ENCODE results near the gene CDKL5.

Gene CDKL5

DNA sequence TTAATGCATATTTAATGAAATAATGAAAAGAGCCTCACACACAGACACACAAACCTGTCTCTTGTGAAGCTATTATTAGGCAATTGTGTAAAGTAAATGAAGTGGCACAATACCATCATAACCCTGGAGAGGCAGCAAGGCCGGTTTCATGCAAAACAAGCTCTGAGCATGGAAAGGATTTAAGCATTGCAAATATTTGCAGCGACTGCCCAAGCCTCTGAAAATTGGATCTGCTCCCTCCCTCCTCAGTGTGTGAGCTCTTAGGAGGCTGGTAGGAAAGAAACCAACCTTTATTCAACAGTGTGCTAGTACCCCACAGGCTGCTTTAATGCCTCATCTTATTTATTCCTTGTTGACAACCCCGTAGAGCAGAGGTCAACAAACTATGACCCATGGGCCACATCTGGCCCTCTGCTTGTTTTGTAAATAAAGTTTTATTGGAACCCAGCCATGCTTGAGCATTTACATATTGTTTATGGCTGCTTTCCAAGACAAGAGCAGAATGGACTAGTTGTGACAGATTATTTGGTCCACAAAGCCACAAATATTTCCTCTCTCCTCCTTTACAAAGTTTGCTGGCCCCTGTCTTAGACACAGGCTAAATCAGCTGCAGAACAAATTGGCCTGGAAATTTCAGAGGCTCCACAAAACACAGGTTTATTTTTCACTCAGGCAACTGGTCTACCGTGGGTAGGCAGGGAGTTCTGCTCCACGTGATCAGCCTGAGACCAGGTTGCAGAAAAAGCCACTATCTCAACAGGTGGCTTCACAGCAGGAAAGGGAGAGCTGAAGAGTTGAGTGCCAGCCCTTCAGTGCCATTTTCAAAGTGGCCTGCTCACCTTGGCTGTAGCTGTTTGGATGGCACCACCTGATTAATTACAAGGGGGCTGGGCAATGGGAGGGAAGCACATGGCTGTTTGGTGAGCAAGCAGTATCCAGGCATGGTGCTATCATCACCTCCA is 229.7 kb downstream of the CDKL5 start:
- DNase-seq = no peak

DNA sequence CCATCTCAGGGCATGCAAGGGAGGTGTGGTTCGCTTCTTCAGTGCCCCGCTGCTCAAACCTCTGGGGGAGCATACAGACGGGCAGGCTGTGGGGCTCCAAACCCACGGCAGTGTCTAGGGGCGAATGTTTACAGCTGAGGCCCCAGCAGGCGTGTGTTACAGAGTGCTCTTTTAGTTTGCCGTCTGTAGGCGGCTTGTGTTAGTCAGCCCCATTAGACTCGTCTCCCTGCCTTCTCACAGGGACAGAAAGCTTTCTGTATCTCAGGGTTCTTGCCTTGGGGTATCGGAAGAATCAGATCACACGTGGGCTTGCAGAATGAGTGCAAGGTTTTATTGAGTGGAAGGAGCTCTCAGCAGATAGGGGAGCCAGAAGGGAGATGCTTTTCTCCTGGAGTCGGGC is 235.9 kb downstream of the CDKL5 start:
- DNase-seq = no peak

DNA sequence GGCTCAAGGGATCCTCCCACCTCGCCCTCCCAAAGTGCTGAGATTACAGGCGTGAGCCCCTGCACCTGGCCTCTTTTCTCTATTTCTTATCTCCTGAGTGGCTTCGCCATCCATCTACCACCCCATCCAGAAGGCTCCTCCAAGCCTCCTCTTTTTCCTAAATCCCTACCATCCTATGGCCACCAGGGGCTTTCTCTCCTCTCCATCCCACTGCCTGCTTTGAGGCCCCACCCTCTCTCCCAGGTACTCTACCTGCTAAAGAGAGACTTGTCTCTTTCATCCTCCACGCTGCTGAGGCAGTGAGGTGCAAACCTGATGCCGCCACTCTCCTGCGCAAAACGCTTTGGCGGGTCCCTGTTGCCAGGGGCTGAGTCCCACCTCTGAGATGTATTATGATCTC is 239.5 kb downstream of the CDKL5 start:
- no peak for DNase-seq

DNA sequence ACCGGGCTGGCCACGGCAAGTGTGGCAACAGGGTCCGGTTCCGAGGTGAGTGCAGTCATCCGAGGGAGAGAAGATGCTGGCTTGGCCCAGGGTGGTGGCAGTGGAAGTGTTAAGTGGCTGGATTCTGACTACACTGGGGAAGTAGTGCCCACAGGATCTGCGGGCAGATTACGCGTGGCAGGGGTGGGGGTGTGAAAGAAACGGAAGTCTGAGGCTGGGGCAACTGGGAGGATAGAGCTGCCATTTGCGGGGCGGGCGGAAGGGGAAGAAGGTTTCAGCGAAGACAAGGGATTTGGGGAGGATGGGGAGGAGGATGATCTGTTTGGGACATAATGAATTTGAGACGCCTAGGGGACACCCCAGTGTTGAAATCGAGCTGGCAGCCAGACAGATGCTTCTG is 241.2 kb downstream of the CDKL5 start:
- DNase-seq = no peak

DNA sequence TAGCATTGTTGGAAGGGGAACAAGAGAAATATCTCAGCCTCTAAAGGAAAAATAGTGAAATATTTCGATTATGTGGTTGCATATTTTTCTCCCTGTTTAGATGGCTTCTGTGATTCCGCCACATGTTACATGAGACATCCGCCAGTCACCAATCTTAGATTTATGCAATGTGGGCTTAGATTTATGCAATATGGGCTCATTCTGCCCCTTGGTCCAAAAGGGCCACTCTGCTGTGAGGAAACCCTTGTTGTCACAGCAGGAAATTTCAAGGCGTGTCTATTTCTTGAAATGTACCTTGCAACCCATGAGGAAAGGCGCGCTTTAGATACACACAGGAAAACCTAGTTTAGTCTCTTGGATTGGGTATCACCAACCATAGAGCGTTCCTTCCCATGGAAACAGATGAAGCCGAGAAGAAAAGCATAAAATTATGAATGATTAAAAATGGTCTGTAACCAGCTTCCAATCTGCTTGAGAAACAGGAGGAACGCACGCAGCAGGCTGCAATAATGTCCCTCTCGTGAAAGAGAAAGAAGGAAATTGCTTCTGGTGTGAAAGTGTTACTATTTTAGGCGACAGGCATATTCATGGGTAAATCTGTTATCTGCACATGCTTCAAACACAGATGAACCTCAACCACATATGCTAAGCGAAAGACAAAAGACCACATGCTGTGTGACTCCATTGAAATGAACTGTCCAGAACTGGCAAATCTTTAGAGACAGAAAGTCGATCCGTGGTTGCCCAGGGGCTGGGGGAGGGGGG is 242.8 kb downstream of the CDKL5 start:
- no peak for DNase-seq

DNA sequence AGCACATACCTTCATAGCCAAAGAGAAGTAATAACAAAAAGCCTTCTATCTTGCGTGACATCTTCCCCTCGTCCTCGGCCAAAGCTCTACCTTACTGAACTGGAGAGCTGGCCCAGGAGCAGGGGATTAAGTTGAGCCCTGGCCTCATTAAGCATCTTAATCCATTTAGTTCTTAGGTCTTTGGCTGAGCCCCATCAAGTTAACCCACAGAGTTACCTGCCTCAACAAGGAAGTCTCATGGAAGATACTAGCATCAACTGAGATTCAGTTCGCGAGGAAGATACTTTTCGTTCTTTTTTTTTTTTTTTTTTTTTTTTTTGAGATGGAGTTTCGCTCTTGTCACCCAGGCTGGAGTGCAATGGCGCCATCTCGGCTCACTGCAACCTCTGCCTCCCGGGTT is 246.6 kb downstream of the CDKL5 start, which contains the start of gene RS1:
TSS of gene RS1 (minus strand) at position 101 of the 400 bp plus-strand sequence. CDS start at position 61, 40 bp downstream.
- no peak for DNase-seq

DNA sequence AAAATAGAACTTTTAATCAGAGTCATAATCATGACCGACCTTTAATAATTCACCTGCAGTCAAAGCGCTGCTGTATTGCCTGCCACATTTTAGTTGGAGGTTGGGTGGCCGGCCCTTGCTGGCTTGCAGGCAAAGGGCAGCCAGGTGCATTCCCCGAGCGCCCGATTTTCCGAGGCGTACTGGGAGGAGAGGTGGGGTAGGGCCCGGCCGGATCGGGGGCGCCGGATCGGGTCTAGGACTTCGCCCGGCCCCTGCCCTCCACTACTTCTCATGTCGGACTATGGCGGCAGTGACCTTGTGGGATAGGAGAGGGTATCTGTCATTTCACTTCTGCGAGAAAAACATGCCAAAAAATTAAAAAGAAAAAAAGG is 249.0 kb downstream of the CDKL5 start:
- DNase-seq = peak; percentile 74

DNA sequence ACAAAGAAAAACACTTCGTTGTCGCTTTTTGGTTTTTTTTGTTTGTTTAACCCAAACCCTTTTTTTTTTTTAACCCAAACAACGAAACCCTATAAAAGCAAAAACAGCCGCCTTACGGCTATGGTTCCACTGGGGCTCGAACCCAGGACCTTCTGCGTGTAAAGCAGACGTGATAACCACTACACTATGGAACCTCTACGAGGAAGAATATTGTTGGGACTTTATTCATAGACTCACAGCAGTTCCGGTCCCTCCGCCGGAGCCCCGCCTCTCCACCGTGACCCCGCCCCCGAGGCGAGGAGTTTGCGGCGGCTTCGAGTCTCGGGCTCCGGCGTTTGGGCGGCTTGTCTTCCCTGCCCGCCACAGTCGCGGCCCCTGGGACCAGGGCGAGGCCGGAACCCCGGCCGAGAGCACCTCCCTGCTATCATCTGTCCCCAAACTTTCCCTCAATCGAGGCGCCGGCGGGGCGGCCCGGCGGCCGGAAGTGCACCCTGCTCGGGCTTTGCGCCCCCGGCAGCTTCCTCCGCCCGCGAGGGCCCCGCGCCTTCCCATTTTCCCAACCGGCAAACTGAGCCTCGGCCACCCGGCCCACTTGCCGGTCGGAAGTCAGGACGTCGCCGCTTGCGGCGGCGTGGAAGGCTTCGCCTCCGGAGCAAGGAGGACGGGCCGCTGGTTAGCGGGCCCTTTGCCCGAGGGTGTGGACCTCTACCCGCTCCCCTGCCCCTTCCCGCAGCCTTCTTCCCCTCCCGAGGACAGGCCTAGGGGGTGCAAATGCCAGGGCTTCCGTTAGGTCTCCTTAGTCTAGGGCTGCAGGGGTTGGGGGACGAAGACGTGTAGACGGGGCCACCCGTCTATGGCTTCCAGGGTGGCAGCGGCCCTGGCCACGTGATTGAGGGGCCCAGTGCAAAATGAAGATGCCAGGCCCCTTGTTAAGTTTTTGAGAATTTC is 249.7 kb downstream of the CDKL5 start:
- peak; percentile 74 for DNase-seq

DNA sequence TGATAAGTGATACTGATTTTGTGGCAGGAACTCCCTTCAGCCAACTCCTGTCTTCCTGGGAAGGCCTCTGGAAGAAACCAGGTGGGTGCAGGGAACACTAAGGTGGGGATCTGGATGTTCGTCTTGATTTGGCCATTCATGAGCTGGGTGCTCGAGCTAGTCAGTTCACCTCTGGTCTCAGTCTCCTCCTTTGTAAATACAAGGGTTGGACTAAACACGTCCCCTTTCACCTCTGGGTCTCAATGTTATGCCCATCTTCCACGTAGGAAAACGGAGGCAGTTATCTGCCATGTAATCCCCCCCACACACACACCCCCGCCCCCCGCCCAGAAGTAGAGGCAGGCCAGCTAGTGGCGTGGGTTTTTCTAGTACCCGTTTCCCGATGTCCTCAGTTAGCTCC is 250.6 kb downstream of the CDKL5 start:
- DNase-seq = no peak

DNA sequence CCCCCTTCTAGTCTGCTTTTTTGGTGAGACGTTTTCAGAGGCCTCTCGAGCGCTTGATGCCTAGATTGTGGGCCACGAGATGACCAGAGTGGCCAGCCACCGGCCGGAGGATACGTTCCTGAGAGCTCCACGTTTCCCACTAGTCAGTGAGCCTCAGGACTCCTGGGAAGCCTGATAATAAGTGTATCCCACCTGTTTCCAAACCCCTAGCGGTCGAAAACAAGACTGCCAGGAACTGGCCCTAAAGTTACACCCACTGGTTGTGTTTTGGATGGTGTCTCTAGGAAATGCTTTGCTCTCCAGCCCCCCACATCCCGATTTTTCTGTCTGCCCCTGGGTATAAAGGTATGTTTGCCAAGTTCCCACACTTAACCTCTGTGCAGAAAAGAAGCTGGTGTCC is 251.1 kb downstream of the CDKL5 start:
- DNase-seq = no peak

DNA sequence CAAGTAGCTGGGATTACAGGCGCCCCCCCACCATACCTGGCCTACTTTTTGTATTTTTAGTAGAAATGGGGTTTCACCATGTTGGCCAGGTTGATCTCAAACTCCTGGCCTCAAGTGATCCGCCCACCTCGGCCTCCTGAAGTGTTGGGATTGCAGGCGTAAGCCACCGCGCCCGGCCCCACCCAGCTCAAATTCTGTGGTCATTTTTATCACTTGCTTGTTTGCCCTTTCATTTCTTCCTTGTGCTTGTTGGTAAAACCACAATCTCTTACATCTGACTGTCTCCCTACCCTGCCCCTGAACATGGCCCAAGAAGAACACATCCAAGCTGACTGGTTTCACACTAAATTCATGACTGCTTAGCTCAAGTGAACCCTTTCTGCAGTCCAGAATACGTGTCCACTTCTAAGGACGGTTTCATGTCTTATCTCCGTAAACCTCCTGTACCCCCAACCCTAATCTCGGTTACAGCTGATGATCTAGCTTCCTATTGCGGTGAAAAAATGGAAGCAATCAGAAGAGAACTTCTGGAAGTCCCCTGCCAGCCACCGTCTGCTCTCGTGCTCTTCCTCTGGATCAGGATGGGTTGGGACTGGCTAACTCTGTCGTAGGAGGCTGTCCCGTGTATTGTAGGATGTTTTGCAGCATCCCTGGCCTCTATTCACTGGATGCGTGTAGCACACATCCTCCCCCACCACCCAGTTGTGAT is 251.9 kb downstream of the CDKL5 start:
- DNase-seq = no peak

DNA sequence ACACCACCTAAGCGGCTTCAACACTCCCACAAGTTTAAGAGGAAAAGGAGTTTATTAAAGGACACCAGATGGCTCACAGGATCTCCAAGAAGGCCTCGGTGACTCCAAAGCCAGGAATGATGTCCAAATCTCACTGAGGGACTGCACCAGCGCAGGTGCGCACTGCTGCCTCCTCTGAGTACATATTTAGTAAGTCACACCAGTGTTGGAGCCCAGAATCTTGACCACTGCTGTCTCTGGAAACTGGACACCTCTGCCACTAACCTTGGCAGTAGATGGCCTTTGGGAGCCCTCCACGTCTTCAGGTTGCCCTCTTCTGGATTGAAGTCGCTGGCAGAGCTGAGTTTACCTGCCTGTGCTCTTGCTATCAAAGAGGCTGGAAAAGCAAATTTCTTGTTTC is 256.6 kb downstream of the CDKL5 start:
- no peak for DNase-seq

DNA sequence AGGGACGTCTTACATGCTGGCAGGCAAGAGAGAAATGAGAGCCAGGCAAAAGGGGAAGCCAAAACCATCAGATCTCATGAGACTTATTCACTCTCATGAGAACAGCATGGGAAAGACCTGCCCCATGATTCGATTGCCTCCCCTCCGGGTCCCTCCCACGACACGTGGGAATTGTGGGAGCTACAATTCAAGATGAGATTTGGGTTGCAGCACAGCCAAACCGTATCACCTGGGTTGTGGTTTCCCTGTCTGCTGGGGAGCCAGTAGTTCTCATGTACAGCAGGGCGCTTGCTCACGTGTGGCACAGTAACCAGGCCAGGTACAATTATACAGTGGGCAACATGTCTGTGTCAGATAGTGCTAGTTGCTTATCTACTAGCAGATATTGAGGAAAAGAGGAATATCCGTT is 257.6 kb downstream of the CDKL5 start:
- DNase-seq = no peak

DNA sequence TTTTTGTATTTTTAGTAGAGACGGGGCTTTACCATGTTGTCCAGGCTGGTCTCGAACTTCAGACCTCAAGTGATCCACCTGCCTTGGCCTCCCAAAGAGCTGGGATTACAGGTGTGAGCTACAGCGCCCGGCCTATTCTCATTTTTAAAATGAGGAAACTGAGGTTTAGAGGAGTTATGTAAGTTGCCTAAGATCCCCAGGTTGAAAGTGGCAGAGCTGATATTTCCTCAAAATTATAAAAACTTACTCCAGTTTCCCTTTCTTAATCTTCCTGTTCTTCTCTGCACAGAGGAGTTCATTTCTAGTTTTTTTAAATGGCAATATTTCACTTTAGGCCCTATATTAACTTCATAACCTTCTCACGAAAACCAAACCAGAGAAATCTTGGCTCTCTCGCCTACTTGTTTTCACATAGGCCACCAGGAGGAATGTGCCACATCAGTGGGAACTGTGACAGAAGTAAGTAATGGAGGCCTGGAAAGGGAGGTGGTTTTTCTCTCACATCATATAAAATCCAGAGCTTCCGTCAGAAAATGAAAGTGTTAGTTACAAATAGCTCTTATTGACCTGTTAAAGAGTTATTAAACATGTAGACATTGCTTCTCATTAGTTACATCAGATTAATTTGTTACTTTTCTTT is 262.6 kb downstream of the CDKL5 start:
- no peak for DNase-seq

DNA sequence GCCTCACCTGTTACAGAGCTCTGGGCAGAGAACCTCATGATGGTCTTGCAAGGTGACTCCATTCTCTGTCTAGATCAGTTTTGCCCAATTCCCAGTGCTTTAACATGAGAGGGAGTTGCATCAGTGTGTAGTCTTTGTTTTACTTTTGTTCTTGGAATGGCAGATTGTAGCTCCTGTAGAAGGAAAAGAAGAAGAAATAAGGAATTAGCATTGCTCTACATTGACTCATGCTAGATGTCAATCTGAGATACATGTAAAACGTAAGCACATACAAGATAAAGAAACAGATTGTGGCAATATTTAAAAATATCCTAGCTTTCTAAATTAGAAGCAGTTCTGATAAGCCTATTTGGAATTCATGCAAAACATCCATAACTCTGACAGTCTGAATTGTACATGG is 266.0 kb downstream of the CDKL5 start:
- DNase-seq = no peak

DNA sequence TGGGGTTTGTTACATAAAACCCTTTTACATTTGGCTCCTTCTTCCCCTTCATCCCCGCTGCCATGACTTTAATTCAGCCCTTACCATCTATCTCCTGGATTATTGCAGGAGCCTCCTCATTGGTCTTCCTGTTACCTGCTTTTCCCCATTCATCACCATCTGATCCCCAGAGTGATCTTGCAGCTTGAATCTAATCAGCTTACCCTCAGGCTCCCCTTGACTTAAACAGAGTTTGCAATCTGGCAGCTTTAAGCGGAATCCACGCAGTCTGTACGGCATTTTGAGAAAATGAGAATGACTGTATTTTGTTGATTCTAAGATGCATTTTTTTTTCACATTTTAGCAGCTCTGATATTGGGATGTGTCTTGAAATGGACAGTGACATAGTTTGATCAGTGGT is 267.1 kb downstream of the CDKL5 start:
- DNase-seq = no peak

DNA sequence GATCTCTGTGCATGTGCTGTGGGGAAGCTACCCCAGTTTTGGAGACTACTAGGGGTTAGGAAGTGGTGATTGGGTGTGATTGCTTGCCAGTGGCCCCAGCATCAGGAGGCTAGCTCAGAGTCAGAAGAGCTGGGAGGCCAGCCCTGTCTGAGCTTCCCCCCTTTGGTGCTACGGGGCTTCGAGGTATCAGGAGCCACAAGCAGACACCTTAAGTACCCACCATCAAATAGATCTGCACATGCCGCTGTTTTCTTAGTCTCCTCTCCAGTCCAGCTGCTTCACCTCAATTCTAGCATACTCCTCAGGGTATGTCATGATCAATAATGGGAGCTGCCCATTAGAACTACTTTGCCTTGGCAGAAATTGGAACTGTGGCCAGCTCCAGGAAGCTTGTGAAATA is 271.2 kb downstream of the CDKL5 start:
- DNase-seq = no peak

DNA sequence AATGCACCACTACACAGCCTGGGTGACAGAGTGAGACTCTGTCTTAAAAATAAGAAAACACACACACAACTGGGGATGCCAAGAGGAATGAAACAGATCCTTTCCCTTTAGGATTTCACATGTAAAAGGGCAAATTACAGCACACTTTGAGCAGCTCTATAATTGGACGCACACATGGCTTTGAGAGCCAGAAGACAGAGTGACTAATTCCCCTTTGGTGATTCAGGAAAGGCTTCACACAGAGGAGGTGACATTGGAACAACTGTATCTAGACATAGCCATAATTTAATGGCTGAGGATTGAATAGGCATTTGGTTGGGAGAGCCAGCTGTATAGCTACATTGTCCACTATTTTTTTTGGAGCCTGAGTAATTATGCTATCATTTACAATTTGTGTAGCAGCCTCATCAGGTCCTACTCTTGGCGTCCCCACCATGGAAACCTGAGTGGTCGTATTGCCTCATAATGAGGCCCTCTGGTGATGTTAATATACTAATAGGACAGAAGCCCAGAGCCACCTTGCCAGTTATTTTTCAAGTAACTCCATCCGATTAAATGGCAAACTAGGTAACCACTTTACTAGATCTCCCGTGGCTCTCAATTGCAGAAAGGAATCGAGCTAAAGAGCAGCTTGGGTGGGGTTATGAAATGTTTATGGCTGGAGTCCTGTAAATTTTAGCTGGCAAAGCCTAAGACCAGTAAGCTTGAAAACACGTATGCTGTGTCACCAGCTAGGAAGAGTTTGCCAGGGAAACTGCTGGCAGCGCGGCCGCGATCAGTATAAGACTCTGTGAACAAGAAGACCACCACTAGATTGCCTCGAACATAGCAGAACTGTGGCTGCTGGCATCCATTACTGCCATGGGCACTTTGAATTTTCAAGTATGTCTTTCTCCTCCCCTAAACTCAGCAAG is 273.6 kb downstream of the CDKL5 start:
- no peak for DNase-seq

DNA sequence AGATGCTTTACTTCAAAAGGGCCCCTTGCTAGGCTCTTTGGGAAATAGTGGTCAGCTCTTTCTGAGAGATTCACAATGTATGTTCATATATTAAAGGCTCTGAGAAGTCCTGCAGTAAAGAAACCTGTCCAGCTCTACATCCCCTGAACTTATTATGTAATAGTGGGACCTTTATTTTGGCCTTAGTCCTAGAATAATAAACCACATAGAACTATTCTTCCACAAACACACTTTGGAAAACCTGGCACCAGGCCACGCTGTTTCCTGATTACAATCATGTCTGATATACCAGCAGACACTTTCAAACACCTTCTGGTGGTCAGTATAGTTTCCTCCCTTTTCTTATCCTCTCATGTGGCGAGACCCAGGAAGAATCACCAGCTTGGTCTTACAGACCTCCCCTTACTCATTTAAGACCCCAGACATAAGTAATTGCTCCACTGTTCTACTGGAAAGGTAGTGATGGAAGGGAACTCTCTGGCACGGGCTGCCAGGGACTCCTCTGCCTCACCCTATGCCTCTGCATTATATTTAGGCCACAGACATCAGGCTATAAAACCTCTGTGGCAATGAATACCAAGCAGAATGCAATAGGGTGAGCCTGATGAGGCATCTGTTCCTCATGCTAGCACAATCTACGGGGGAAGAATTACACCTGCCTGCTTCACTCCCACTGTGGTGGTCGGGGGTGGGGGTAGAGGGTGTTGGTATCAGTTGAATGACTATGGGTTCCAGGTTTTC is 276.4 kb downstream of the CDKL5 start:
- DNase-seq = no peak

Data from NCI-H1105 treated with DMSO at 0.1 percent for 48 hours (cell line).